Osteoblast (primary cell): ENCODE results near the gene CRB2. TPM values are rescaled to one million over a fixed set of nuclear protein-coding genes. Genes with fewer than 3 reads are reported as not detected.

ENCODE experiments used
- DNase-seq: peaks from one replicate; pipeline ENCODE4 v3.0.0; 2011; ENCODE audit warnings: low spot score, mixed read lengths; ENCODE audit not compliant: insufficient read length; ENCODE audit errors: missing footprints
- H2AFZ ChIP-seq: 2 replicates; pipeline ENCODE4 v1.6.0; 2011; ENCODE audit warnings: mild to moderate bottlenecking, low read length
- H3K27ac ChIP-seq: 2 replicates; pipeline ENCODE4 v1.5.1; 2011; ENCODE audit warnings: mild to moderate bottlenecking, low read depth, low read length, moderate library complexity
- H3K27me3 ChIP-seq: 2 replicates; pipeline ENCODE4 v1.6.0; 2012; ENCODE audit warnings: mild to moderate bottlenecking, control low read depth, inconsistent platforms, low read length, moderate library complexity; ENCODE audit not compliant: insufficient read depth
- H3K36me3 ChIP-seq: 2 replicates; pipeline ENCODE4 v1.5.1; 2011; ENCODE audit warnings: mild to moderate bottlenecking, low read length, control low read depth, moderate library complexity; ENCODE audit not compliant: insufficient read depth
- H3K4me1 ChIP-seq: 2 replicates; pipeline ENCODE4 v1.5.1; 2011; ENCODE audit warnings: mild to moderate bottlenecking, low read length, control low read depth, moderate library complexity; ENCODE audit not compliant: insufficient read depth
- H3K4me2 ChIP-seq: 2 replicates; pipeline ENCODE4 v1.6.0; 2011; ENCODE audit warnings: mild to moderate bottlenecking, low read length; ENCODE audit not compliant: insufficient read depth
- H3K4me3 ChIP-seq: fragments of 200-600 bp; sonication (generic); 3 replicates; pipeline ENCODE4 v1.5.1; 2012; ENCODE audit warnings: mild to moderate bottlenecking, low read length, inconsistent platforms; ENCODE audit not compliant: insufficient read depth
- H3K79me2 ChIP-seq: 2 replicates; pipeline ENCODE4 v1.6.0; 2012; ENCODE audit warnings: mild to moderate bottlenecking, low read length, control low read depth, inconsistent platforms; ENCODE audit not compliant: insufficient read depth
- H3K9me3 ChIP-seq: 2 replicates; pipeline ENCODE4 v1.5.1; 2011; ENCODE audit warnings: low read depth, low read length, control low read depth
- H4K20me1 ChIP-seq: 2 replicates; pipeline ENCODE4 v1.6.0; 2012; ENCODE audit warnings: mild to moderate bottlenecking, low read length, control low read depth; ENCODE audit not compliant: insufficient read depth
- CTCF ChIP-seq: IDR thresholded peaks from 2 replicates; pipeline ENCODE4 v1.5.1; 2011; ENCODE audit warnings: mild to moderate bottlenecking, low read depth, low read length, moderate library complexity; ENCODE audit errors: extremely low read depth
- total RNA-seq: library from RNA; depleted of rRNA; stranded (reverse); fragments of >200 nt; gene quantifications from 2 replicates; pipeline ENCODE4 v1.2.3, GENCODE V29; 2012

CRB2 gene
- total RNA-seq, 1 donor = not detected

- no peak overlapping the region for H2AFZ ChIP-seq
- DNase-seq = no peak
- no peaks in the 10 kb centered on the region for H3K36me3 ChIP-seq
- H3K4me3 ChIP-seq = no peak overlapping the region
- no peaks in the 10 kb centered on the region for H3K27me3 ChIP-seq
- no peaks in the 10 kb centered on the region for H3K79me2 ChIP-seq
- no peak for TF ChIP-seq CTCF
- no peak overlapping the region for H3K4me2 ChIP-seq
- H4K20me1 ChIP-seq = no peaks in the 10 kb centered on the region
- no peak overlapping the region for H3K27ac ChIP-seq
- H3K9me3 ChIP-seq = no peaks in the 10 kb centered on the region
- H3K4me1 ChIP-seq = no peaks in the 10 kb centered on the region
These were observed 58.2 kb downstream of the CRB2 start for GRCh38 chr9:123414204-123414603.

GRCh38 chr9:123414936-123415930 lies 59.2 kb downstream of the CRB2 start:
- no peaks in the 10 kb centered on the region for H3K79me2 ChIP-seq
- no peak overlapping the region for H3K27ac ChIP-seq
- no peaks in the 10 kb centered on the region for H3K27me3 ChIP-seq
- DNase-seq = no peak
- H2AFZ ChIP-seq = no peak overlapping the region
- no peak for TF ChIP-seq CTCF
- H3K4me1 ChIP-seq = no peaks in the 10 kb centered on the region
- no peak overlapping the region for H3K4me2 ChIP-seq
- H3K36me3 ChIP-seq = no peaks in the 10 kb centered on the region
- no peaks in the 10 kb centered on the region for H3K9me3 ChIP-seq
- no peak overlapping the region for H3K4me3 ChIP-seq
- H4K20me1 ChIP-seq = no peaks in the 10 kb centered on the region

GRCh38 chr9:123416176-123416575 lies 60.2 kb downstream of the CRB2 start:
- no peak for DNase-seq
- no peaks in the 10 kb centered on the region for H3K27me3 ChIP-seq
- no peaks in the 10 kb centered on the region for H3K4me1 ChIP-seq
- no peak overlapping the region for H2AFZ ChIP-seq
- TF ChIP-seq CTCF = no peak
- no peak overlapping the region for H3K4me2 ChIP-seq
- no peaks in the 10 kb centered on the region for H3K79me2 ChIP-seq
- no peak overlapping the region for H3K27ac ChIP-seq
- H3K9me3 ChIP-seq = no peaks in the 10 kb centered on the region
- no peaks in the 10 kb centered on the region for H4K20me1 ChIP-seq
- H3K36me3 ChIP-seq = no peaks in the 10 kb centered on the region
- no peak overlapping the region for H3K4me3 ChIP-seq

- no peaks in the 10 kb centered on the region for H3K36me3 ChIP-seq
- DNase-seq = no peak
- TF ChIP-seq CTCF = no peak
- H2AFZ ChIP-seq = no peak overlapping the region
- no peaks in the 10 kb centered on the region for H3K9me3 ChIP-seq
- H3K27ac ChIP-seq = no peak overlapping the region
- H3K4me3 ChIP-seq = no peak overlapping the region
- H3K4me1 ChIP-seq = no peaks in the 10 kb centered on the region
- H3K79me2 ChIP-seq = no peaks in the 10 kb centered on the region
- H3K4me2 ChIP-seq = no peak overlapping the region
- H4K20me1 ChIP-seq = no peaks in the 10 kb centered on the region
- H3K27me3 ChIP-seq = no peaks in the 10 kb centered on the region
These were observed 61.5 kb downstream of the CRB2 start for GRCh38 chr9:123417289-123418051.
